Body of pancreas (tissue), 4 donors: ENCODE data around the gene P3H1.

Experiments used
- POLR2A ChIP-seq, 3 donors: fragments of 450-650 bp; IDR thresholded peaks; one replicate each; pipeline ENCODE4 v1.6.1; 2016; ENCODE audit warnings: antibody characterized with exemption in 3 of 3, mild to moderate bottlenecking in 2 of 3
- TF ChIP-seq, protein P1 (sequence below), 7 experiments: fragments of 450-650 bp in 4 of 7; fragments of 200-600 bp in 3 of 7; sonication (generic) in 3 of 7; IDR thresholded peaks; one replicate each; pipeline ENCODE4 v1.5.1; 2016 to 2019; ENCODE audit warnings: antibody characterized with exemption in 7 of 7

DNA sequence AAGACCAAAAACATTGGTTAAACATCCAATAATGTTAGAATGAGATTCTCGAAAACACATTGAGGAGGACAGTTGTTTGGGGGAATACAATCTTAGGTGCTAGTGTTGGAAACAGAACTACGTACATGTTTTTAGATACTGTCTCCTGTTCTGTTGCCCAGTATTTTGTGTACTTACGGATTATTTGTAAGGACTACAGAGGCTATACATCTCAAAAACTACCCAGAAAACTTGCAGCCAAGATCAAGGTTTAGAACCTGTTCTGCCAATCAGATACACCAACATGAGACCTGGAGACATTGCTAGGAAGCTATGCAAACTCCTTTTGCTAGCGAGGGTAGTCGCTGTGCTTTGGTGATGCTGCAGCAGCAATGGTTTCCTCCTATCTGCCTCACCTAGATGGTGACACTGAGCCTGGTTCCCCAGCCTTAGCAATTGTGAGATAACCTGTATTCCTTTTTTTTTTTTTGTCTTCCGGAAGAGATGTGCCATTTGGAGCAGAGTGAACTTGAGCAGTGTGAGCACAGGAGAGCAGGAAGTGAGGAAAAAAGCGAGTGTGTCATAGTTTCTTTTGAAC lies 62.9 kb downstream of the P3H1 start:
- TF ChIP-seq, protein P1, sequence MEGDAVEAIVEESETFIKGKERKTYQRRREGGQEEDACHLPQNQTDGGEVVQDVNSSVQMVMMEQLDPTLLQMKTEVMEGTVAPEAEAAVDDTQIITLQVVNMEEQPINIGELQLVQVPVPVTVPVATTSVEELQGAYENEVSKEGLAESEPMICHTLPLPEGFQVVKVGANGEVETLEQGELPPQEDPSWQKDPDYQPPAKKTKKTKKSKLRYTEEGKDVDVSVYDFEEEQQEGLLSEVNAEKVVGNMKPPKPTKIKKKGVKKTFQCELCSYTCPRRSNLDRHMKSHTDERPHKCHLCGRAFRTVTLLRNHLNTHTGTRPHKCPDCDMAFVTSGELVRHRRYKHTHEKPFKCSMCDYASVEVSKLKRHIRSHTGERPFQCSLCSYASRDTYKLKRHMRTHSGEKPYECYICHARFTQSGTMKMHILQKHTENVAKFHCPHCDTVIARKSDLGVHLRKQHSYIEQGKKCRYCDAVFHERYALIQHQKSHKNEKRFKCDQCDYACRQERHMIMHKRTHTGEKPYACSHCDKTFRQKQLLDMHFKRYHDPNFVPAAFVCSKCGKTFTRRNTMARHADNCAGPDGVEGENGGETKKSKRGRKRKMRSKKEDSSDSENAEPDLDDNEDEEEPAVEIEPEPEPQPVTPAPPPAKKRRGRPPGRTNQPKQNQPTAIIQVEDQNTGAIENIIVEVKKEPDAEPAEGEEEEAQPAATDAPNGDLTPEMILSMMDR (IDR thresholded peaks at IDR 0.05) = no peak
- TF ChIP-seq POLR2A (IDR thresholded peaks at IDR 0.05) = no peak
